CD1c-positive myeloid dendritic cell (primary cell): Measurements from ENCODE around the gene MAN2C1.
A peak's percentile ranks its signal among the peaks of the same experiment; 100 is the strongest.
"Not testable (repeated sequence)": the region's sequence is repeated elsewhere in the genome, so short reads cannot be mapped to it uniquely, and the experiment has no call there.

ENCODE experiments used
- DNase-seq: peaks from one replicate; pipeline ENCODE4 v3.0.0-alpha.2; 2016; ENCODE audit errors: extremely low spot score

MAN2C1 gene

DNA sequence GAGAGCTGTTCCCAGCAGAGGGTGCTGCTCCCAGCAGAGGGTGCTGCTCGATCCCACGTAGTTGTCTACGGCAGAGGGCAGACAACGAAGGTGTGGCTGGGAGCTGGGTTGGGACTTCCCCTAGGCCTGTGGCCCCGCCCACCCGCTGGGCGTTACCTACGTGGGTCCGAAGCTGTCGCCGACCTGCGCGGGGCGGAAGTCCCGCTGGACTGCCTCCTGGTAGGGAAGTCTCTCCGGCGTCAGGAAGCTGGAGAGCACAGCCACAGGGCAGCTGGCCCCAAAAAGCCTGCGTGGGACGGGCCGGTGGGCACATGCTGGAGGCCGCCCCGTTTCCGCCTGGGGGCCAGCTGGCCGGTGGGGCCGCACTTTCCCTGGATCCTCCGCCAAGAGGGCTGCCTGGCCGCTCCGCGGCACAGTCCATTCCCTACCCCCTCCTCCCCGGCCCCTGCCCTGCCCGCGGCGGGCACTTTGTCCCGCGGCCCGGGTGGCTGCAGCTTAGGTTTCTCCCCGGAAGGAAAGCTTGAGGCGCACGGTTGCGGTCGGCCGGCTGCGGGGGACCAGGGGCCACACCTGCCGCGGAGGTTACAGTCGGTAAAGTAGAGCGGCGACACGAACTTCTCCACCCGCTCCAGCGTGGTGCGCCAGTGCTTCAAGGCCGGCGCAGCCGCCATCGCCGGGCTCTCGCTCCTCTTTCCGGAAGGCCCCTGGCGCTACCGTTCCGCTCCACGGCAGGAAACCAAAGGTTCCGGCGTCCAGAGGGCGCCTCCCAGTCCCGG, at the start of gene MAN2C1:
MAN2C1 (minus strand) TSS at position 695 of the 776 bp plus-strand sequence; CDS start at position 671, 24 bp downstream.
- peak; percentile 98 for DNase-seq

DNA sequence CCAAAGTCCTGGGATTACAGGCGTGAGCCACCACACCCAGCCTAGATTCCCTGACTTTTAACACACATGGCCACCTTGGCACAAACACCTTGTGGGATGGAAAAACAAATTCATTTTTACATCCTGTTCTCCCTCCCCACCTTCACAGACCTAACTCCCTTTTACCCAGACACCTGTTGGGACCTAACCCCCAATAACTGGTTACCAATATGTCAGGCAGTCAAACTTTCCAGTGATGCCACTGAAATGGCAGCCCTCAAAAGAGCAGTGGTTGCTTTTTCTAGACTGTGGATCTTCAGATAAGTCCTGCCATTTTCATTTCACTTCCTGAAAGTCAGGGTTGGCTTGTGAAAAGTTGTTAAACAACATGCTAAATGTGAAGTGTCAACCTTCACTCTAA, 48.2 kb upstream of the MAN2C1 start:
- no peak for DNase-seq

DNA sequence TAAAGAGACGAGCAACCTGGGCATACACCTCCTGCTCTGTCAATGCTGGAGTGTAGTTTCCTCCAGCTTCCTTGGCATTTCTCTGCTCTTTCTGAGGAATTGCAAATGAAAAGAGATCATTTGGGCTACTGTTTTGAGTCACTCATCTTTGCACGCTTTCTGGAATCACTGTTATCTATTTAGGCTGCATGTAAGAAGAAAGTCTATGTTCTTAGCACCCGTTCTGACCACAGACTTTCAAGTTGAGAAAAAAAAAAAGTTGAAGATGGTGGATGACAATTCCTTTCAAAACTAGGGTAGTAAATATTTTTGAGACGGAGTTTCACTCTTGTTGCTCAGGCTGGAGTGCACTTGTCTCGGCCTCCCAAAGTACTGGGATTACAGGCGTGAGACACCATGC, 41.8 kb upstream of the MAN2C1 start:
- no peak for DNase-seq

DNA sequence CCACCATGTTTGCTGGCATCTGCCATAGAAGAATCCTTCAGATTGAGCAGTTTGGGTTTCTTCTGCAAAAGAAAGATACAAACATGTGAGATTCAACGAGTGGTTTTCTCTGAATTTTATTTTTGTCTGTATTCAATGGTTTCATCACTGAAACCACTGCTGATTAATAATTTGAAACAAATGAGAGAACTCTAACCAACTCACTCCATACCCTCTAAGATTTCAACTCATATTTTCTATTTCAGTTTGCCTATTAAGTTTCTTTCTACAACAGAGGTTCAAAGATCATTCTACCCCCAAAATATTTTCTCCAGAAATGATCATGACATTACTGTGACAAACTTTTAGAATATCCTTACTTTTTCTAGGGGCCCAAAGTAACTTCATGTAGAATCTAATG, 38.7 kb upstream of the MAN2C1 start:
- DNase-seq: no peak

DNA sequence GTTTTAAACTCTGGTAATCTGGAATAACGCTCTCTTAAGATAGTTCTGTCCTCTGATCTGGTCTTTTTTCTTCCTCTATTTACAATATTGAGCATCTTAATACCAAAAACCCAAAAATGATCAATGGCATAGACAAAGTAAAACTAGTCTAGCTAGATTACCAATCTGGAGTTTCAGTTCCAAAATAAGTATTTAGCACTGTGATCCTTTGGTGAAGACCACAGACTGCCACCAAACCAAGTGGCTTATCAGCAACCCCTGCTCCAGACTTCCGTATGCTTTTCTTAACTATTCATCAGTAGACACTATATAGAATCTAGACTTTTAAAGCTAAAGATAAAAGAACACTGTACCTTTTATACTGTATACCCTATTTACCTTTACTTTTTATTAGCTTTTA, 35.5 kb upstream of the MAN2C1 start:
- DNase-seq: no peak

DNA sequence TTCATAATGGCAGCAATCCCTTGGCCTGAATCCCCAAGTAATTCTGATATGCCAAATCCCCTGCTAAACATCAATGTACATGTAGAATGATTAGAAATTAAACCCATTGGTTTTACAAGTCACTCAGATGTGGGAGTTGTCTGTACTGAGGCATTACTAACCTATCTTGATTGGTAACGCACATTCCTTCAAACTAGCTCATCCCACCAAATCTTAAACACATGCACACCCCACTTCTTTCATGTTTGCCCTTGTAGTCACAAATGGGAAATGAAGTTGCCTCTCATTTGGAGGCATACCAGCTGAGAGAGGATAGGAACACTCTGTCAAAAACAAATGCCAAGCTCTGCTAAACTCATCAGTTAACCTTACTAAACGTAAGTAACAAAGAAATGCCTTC, 29.1 kb upstream of the MAN2C1 start:
- DNase-seq: no peak

DNA sequence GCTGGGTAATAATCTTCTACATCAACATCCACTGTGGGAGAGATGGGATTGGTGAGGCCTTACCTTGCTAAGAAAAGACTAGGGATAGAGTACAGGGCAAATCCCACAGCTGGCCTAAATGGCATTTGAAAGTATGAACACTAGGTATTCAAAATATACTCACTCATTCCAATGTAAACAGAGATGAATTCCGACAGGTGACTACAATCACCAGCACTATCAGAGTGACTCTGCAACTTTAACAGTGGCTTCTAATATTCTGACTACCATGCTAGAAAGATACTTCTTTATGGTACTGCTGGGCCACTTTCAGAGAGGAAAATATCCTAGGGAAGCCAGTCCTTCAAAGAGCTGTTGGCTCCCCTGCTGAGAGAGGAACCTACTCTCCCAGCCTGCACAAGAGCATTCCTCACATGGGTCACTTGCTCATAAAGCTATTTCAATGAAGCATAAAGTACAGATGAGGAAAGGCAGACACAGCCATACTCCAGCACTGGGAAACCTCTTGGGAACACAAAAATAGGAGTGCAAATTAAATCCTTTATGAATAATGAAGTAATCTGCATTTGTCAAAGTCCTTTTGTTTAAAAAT, 21.5 kb upstream of the MAN2C1 start:
- DNase-seq: no peak

DNA sequence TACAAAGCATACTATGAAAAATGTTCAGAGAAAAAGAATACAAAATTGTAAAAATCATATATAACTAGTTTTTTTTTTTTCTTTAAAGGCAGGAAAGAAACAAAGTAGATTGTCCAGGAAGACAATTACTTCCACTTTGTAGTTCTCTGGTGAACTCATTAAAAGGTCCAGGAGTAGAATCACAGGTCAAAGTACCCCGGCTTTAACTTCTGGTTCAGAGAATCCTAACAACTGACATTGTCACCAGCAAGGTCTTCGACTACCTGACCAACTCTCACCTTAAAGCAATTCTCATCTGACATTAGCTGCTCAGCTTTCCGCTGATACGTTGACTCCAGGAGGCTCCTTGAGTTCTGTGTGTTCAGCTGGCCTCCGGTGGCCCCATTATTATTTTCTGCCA, 15.6 kb upstream of the MAN2C1 start:
- DNase-seq: not testable (repeated sequence)

DNA sequence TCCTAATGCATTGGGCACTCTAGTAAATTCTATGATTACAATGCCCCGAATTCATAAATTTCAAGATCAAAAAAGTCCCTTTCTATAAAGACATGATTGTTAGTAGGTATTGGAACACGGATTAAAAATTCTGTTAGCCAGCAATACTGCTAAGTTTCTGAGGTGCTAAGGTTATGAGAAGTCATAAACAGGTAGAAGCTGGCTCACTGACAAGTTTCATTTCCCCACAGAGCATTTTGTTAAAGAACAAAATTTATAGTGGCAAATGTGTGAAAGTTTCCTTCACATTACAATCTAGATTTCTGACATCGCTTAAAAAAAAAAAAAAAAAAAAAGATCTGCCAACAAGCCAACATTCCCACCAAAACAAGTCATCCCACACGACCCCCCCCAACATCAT, 12.4 kb upstream of the MAN2C1 start:
- no peak for DNase-seq

DNA sequence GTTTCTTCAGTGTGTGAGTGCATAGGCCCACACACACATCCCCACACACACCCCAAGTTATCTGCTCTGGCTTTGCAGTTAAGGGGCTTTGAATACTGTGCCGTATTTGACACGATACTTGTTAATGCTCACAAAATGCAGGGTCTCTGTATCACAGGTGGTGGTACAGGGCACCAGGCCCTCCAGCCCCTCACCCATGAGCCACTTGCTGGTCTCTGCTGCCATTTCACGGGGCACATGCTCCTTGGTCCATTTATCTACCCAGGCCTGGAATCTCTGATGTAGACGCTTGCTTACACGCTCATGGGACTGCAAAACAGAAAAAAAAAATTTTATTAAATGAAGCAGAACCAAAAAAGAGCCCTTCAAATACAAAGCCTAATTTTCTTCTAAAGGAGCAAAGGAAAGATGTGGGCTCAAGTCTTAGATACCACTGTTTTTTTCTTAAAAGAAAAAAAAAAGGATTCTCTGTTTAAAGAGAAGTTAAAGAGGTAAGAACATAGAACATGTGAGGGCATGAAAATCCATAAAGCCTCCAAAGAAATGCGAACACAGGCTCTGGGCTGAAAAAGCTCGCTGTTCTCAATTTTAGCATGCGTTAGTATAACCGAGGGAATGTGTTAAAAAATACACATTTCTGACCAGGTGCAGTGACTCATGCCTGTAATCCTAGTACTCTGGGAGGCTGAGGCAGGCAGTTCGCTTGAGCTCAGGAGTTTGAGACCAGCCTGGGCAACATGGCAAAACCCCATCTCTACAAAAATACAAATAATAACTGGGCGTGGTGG, 3.7 kb upstream of the MAN2C1 start:
- no peak for DNase-seq

DNA sequence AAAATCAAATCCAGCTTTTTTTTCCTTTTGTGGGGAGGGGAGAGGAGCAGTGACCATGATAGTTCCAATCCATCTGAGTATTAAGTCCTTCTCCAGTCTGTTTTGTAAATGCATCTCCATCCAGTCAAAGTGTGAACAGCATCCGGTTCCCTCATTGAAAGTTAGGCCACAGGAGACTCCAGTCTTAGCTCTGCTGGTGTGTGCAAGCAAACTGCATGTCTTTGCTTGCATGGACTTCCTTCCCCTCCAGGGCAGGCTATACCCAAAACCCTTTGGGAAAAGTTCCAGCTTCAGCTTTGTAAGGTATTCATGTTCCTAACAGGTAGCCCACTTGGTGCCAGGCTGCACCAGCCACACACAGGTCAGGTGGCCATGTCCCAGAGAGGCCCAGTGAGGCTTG, 3.1 kb upstream of the MAN2C1 start:
- no peak for DNase-seq

DNA sequence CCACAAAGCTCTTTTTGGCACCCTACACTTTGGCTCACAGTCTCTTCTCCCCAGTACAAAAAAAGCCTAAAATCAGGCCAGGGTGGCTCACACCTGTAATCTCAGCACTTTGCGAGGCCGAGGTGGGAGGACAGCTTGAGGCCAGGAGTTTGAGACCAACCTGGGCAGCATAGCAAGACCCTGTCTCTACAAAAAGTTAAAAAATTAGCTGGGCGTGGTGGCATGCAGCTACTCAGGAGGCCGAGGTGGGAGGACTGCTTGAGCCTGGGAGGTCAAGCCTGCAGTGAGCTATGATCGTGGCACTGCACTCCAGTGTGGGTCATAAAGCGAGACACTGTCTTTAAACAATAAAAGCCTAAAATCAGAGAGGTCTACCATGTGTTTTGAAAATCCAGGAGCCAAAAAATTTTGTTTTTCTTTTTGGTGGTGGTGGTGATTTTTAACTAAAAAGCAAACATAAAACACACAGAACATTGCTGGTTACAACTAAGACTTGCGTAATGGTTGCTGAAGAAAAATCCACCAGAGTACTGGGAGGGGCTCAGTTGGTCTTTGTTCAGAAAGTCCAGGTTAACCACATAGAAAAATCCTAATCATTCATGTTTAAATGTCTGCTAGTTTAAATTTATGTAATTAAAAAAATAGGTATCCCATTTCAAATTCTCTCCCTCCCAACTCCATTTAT, 1.6 kb upstream of the MAN2C1 start:
- DNase-seq: no peak

DNA sequence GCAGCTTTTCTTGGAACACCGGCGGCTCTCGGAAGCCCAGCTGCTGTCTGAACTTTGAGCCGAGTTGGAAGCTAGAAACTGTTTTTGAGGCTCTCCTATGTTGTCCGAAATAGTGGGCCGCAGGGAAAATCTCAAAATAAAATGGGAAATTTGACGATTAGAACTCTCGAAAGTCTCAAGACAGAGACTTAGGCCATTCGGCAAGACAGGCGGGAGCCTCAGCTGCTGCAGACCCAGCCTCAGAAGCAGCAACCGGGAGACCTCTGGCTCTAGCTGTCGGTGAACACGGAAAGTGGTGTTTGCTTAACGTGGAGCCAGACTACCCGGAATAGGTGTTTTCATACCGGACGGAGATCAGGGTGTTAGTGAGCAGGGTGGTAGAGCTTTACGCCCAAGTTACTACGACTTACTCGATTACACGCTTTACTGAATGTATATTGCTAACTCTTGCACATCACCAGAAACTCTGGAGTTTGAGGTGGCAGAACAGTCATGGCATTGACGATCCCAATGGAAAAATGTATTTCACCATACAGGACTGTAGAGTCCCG, 357 bp upstream of the MAN2C1 start:
- no peak for DNase-seq

DNA sequence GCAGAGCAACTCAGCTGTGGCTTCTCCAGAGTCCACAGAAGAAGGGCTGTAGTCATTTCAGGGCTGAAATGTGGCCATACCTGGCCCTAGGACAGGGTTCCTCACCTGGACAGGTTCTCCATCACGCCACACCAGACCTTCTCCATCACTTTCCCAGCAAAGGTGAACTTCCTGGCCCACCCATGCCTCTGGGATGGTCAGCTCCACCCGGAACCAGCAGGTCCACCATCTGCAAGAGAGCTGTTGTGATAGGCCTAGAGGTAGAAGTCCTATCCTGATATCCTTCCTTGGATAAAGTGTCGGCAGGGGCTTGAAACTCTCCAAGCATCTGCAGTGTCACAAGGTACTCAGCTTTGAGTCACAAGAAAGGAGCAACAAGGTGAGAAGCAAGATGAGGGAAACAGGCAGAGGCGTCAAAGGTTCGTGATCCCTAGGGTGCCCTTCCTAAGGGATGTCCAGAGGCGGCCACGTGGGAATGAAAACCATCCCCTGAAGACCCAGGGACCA, 948 bp downstream of the MAN2C1 start:
- DNase-seq: no peak

DNA sequence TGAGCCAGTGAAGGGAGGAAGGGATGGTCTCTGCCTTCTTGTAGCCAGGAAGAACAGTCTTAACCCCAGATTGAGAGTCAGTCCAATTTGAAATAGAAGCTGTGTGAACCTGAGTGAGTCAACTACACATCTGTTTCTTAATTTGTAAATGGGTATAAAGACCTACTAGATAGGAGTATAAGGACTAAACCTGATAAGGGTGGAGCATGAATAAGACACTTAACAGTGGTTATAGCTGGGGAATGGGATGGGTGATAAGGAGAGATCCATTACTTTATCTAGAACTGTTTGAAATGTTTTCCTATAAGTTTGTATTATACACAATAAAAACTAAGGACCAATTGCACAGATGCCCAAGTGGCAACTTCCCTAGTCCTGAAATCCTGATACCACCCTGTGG, 1.4 kb downstream of the MAN2C1 start:
- no peak for DNase-seq

DNA sequence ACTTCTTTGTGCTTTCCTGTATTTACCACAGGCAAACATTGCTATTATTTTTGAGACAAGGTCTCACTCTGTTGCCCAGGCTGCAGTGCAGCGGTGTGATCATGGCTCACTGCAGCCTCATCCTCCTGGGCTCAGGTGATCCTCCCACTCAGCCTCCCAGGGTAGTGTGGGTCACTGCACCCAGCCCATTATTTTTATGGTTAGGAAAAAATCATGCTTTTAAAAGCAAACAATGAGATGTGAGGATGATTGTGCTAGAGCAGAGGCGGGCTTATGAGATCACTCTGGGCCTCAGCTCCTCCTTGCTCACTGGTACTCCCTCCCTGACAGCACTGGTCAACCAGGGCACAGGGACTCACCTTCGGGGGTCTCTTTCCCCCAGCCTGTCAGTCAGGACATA, 2.2 kb downstream of the MAN2C1 start:
- no peak for DNase-seq

DNA sequence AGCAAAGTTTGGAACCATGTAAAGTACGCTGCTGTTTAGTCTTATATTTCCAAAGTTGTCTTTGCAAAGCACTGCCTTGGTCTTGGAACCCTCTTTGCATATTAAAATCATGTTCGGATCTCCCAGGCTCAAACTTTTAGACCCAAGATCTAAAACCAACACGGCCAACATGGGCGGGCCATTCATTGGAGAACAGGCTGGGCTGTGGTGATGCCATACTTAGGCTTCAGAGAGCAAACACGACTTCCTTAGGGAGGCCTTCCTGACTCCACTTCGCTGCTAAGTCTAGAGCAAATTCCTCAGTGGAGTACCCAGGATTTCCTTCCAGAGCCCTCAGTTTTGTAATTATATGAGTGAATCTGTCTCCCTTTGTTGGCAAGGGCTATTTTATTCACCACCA, 3.5 kb downstream of the MAN2C1 start:
- no peak for DNase-seq

DNA sequence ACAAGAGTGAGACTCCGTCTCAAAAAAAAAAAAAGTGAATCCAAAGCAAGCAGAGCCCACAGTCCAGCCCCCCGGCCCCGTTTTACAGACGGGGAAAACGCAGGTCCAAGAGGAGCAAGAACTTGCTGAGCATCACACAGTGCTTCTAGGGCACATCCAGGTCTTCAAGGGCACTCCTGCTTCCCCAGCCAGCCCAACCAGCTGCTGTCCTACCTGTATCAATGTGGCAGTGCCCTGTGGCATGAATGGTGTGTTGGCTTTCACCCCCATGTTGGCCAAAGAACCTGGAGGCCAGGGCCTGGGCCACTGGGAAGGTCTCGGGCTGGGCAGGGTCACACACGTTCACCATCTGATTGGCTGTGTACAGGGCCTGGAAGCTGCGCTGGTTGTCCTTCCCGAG, 4.6 kb downstream of the MAN2C1 start:
- no peak for DNase-seq

DNA sequence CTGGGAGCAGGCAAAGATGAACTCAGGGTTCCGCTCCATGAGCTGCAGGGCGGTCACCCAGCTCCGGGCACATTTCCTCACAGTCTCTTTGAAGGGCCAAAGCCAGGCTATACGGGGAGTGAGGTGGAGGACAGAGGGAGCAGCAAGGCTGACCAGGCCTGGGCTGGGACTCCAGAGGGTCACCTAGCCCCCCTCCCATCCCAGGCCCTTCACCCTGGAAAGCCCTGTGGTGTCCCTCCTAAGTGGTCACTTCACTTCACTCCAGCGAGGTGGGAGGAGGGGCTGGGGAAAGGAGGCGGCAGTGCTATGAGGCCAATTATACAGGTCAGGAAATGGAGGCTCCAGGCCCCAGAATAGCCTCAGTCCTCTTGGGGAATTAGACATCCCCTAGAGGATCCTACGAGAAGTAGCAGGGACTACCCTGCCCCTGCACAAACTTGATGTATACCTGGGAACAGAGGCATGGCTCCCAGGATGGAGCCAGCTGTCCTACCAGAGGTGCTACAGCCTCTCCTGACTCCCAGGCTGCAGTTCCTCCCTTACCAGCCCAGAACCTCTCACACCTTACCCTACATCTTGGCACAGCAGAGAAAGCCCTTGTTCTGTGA, 5.7 kb downstream of the MAN2C1 start:
- no peak for DNase-seq

DNA sequence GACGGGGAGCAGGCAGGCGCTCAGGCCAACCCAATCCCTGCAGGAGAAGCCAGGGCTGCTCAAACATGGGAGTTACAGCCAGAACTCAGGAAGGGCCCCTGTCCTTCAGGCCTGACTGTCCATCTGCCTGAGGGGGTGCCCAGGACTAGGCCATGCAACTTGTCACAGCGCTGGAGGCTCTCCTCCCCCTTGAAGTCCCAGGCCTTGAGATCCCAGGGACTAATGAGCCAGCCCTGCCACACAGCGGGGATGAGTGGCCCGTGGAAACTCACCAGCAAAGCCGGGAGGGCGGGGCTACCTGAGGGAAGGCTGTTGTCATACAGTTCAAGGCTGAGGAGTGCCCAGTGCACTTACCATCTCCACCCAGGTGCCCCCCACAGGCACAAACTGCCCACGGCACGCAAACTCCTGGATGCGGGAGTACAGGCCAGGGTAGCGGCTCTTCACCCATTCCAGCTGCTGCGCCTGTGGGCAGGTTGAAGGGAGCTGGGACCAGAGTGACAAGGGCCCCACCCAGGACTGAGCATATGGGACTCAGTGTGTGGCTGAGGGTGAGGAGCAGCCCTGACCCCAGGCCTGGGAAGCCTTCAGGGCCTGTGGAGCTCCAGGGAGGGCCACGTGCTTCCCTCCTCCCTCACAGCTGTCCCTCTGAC, 6.3 kb downstream of the MAN2C1 start:
- DNase-seq: no peak
